Tibial artery (tissue), 4 donors: ENCODE measurements around the gene THUMPD2.

ENCODE experiments used
- DNase-seq, 2 donors: peaks; one replicate each; pipeline ENCODE4 v3.0.0-alpha.2; 2019
- H3K27ac ChIP-seq, 2 donors: fragments of 200-600 bp; sonication (generic) in 1 of 2; 1 replicate in 1 of 2; 2 replicates in 1 of 2; pipeline ENCODE4 v1.5.1; 2018 to 2019; ENCODE audit warnings: mild to moderate bottlenecking in 1 of 2
- H3K27me3 ChIP-seq, 2 donors: fragments of 200-600 bp; sonication (generic) in 1 of 2; one replicate each; pipeline versions ENCODE4 v1.5.1 to v1.6.0; 2016 to 2019
- H3K36me3 ChIP-seq, 3 donors: fragments of 200-600 bp; sonication (generic) in 2 of 3; one replicate each; pipeline ENCODE4 v1.5.1; 2016 to 2019; ENCODE audit warnings: mild to moderate bottlenecking in 2 of 3
- H3K4me1 ChIP-seq, 4 donors: fragments of 200-600 bp; sonication (generic) in 2 of 4; 1 replicate in 3 of 4; 2 replicates in 1 of 4; pipeline ENCODE4 v1.5.1; 2016 to 2019
- H3K4me3 ChIP-seq, 2 donors: fragments of 200-600 bp; sonication (generic) in 1 of 2; 1 replicate in 1 of 2; 2 replicates in 1 of 2; pipeline ENCODE4 v1.5.1; 2018 to 2019; ENCODE audit warnings: mild to moderate bottlenecking in 2 of 2
- H3K9me3 ChIP-seq, 3 donors: fragments of 200-600 bp; sonication (generic) in 1 of 3; one replicate each; pipeline ENCODE4 v1.5.1; 2016 to 2019
- intact Hi-C: fragments of 100-400 bp; cut with DNase I; formaldehyde crosslinking; loops from one replicate; pipeline ENCODE4 v1.15.0; 2023; ENCODE audit warnings: low total_unique reads
- TF ChIP-seq, protein P1 (sequence below), 2 experiments: fragments of 200-600 bp in 1 of 2; fragments of 450-650 bp in 1 of 2; IDR thresholded peaks; one replicate each; pipeline ENCODE4 v1.5.1; 2017 to 2019; ENCODE audit warnings: antibody characterized with exemption in 2 of 2, mild to moderate bottlenecking in 1 of 2, moderate library complexity in 1 of 2

Gene THUMPD2

DNA sequence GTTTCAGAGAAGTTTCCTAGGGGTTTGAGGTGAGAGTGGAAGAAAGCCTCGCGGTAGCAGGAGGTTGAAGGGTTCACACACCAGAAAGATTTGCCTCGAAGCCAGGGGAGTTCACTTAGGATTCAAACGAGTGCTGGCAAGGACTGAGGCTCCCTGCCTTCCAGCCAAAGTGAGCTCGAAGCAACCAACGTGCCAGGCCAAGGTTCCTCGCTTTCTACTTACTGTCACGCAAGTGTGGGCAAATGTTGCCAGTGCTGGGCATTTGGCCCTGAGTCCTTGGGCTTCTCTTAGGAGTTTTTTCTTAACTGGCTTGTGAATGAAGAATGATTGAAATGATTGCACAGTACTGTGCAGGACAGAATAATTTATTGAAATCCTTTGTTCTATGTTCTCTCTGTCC, 59.7 kb downstream of the THUMPD2 start:
- intact Hi-C loops: no loop called here
- H3K4me3 ChIP-seq: no peak overlapping the region
- no peaks in the 10 kb centered on the region for H3K9me3 ChIP-seq
- TF ChIP-seq, protein P1, sequence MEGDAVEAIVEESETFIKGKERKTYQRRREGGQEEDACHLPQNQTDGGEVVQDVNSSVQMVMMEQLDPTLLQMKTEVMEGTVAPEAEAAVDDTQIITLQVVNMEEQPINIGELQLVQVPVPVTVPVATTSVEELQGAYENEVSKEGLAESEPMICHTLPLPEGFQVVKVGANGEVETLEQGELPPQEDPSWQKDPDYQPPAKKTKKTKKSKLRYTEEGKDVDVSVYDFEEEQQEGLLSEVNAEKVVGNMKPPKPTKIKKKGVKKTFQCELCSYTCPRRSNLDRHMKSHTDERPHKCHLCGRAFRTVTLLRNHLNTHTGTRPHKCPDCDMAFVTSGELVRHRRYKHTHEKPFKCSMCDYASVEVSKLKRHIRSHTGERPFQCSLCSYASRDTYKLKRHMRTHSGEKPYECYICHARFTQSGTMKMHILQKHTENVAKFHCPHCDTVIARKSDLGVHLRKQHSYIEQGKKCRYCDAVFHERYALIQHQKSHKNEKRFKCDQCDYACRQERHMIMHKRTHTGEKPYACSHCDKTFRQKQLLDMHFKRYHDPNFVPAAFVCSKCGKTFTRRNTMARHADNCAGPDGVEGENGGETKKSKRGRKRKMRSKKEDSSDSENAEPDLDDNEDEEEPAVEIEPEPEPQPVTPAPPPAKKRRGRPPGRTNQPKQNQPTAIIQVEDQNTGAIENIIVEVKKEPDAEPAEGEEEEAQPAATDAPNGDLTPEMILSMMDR (IDR thresholded peaks at IDR 0.05): no peak
- peak; percentile 37 to 86 for DNase-seq
- no peaks in the 10 kb centered on the region for H3K27me3 ChIP-seq
- H3K27ac ChIP-seq: peak overlapping the region; percentile 13 to 64
- peaks cover 0 to 30% (median 6%) of the 10 kb centered on the region in 4 donors for H3K4me1 ChIP-seq
- H3K36me3 ChIP-seq: no peaks in the 10 kb centered on the region

DNA sequence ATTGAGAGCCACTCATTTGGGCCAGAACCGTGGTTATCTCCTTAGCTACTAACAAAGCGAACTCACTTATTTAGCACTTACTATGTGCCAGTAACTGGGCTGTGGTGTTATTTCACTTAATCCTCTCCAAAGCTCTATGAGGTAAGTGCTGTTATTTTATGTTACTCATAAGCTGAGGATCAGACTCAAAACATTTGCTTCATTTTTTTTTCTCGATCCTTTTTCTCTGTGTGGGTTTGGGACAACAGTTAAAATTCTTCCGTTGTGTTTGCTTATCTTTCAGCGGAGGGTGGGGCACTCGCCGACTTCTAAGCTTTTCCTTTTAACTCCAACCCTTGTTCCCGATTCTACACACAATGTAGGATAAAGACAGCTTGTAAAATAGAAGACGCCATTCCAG, 60.6 kb downstream of the THUMPD2 start:
- Histone ChIP-seq H3K9me3 (no peaks in the 10 kb centered on the region), H3K4me3 (no peak overlapping the region), H3K4me1 (peaks cover 0 to 22% (median 3%) of the 10 kb centered on the region in 4 donors), H3K27me3 (no peaks in the 10 kb centered on the region), H3K36me3 (no peaks in the 10 kb centered on the region), H3K27ac (peak overlapping the region; percentile 13 to 64)
- TF ChIP-seq, protein P1 (IDR thresholded peaks at IDR 0.05): no peak
- intact Hi-C loops: no loop called here
- no peak for DNase-seq

DNA sequence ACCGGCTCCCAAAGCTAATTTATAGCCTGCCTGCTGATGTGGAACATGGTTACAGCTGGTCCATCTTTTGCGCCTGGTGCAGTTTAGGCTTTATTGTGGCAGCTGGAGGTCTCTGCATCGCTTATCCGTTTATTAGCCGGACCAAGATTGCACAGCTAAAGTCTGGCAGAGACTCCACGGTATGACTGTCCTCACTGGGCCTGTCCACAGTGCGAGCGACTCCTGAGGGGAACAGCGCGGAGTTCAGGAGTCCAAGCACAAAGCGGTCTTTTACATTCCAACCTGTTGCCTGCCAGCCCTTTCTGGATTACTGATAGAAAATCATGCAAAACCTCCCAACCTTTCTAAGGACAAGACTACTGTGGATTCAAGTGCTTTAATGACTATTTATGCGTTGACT, 62.0 kb downstream of the THUMPD2 start:
- Histone ChIP-seq H3K9me3 (no peaks in the 10 kb centered on the region), H3K36me3 (no peaks in the 10 kb centered on the region), H3K4me1 (peaks cover 0 to 13% (median 2%) of the 10 kb centered on the region in 4 donors), H3K27me3 (no peaks in the 10 kb centered on the region), H3K27ac (no peak overlapping the region), H3K4me3 (no peak overlapping the region)
- intact Hi-C loops: no loop called here
- TF ChIP-seq, protein P1 (IDR thresholded peaks at IDR 0.05): no peak
- DNase-seq: no peak

- no peak for DNase-seq
- no peaks in the 10 kb centered on the region for H3K27me3 ChIP-seq
- no peaks in the 10 kb centered on the region for H3K9me3 ChIP-seq
- H3K36me3 ChIP-seq: no peaks in the 10 kb centered on the region
- peaks cover 0 to 13% (median 2%) of the 10 kb centered on the region in 4 donors for H3K4me1 ChIP-seq
- H3K27ac ChIP-seq: no peak overlapping the region
- intact Hi-C loops: no loop called here
- TF ChIP-seq, protein P1 (IDR thresholded peaks at IDR 0.05): no peak
- no peak overlapping the region for H3K4me3 ChIP-seq
Observed at GRCh38 chr2:39715822-39716221, 63.2 kb downstream of the THUMPD2 start.

DNA sequence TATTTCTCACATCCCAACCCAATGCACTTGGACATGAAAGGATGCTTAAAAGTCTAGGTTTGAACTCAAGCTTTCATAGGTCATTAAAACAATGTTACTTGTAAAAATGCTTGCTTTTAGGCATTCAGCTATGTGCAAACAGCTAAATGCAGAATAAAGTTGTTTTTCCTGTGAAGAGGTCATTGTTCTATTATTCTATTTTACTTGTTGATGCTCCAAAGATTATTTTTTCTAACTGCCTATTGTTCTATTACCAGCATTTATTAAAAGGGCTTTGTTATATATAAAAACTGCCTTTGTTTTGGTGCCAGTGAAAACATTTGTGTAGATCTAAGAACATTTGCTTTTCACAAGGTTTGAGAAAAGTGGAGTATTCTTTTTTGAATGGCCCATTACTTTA, 64.0 kb downstream of the THUMPD2 start:
- TF ChIP-seq, protein P1 (IDR thresholded peaks at IDR 0.05): no peak
- no peak overlapping the region for H3K27ac ChIP-seq

DNA sequence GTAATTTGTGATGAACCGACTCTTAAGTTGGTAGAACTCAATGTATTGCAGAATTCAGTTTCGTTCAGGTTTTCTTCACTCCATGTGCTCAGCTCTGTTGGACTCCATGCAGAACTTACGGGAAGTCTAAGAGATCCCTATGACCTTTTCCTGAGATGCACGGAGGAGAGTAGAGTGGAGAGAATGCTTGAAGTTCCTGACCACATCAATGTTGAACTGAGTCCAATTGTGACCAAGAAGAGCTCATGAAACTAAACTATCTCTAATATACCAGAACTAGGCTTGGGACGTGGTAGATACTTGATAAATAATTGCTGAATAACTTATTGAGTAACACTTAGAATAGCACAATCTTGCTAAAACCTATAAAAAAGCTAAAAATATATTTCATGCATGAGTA, 66.1 kb downstream of the THUMPD2 start:
- intact Hi-C loops: no loop called here
- DNase-seq: no peak
- Histone ChIP-seq H3K4me3 (no peak overlapping the region), H3K9me3 (no peaks in the 10 kb centered on the region), H3K27ac (no peak overlapping the region), H3K4me1 (no peaks in the 10 kb centered on the region), H3K27me3 (no peaks in the 10 kb centered on the region), H3K36me3 (no peaks in the 10 kb centered on the region)
- TF ChIP-seq, protein P1 (IDR thresholded peaks at IDR 0.05): no peak

More for the DNA sequence above, 64.0 kb downstream of the THUMPD2 start:
- intact Hi-C loops: no loop called here
- Histone ChIP-seq H3K9me3 (no peaks in the 10 kb centered on the region), H3K36me3 (no peaks in the 10 kb centered on the region), H3K4me1 (peaks cover 0 to 8% (median under 1%) of the 10 kb centered on the region in 4 donors), H3K27me3 (no peaks in the 10 kb centered on the region), H3K4me3 (no peak overlapping the region)
- DNase-seq: no peak
